Measurements from ENCODE around the gene ITGA2B. TPM values are rescaled to one million over a fixed set of nuclear protein-coding genes. Genes with fewer than 3 reads are reported as not detected.
A peak's percentile ranks its signal among the peaks of the same experiment; 100 is the strongest.

ITGA2B gene
- total and polyA plus RNA-seq, 2 of the 13 experiments (the other 11 are each of a cell fraction or from before 2014, with no cell fraction given) = 0.38 to 1.1 TPM

DNA sequence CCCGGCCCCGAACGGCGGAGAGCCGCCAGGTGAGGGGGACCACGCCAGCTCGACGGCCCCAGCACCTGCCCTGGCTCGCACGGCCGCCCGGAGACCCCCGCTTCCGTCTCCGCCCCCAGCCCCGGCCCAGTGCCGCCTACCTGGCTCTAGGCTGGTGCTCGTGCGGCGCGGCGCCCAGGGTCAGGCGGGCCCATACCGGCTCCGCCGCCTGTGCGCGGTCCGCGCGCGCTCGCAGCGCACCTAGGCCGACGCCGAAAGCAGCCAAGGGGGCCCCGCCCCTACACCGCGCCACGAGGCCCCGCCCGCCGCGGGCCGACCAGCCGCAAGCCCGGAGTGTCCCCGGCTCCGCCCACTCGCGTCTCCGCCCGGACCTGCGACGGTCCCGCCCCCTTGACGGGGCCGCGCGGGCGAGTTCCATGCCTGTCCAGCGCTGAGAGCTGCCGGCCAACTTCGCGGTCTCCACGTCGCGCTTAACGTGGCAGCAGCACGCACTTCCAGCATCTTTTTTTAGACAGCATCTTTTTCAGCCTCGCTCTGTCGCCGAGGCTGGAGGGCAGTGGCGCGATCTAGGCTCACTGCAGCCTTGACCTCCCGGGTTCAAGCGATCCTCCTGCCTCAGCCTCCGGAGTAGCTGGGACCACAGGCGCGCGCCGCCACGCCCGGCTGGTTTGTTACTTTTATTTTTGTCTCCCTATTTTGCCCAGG lies 64.7 kb downstream of the ITGA2B start, which contains the start of gene SLC25A39 (continued):
- TF ChIP-seq FIP1L1 (IDR thresholded peaks at IDR 0.05; ENCODE audit: borderline replicate concordance, insufficient read depth, low read depth, low read length) = no peak
- TF ChIP-seq, protein P1, sequence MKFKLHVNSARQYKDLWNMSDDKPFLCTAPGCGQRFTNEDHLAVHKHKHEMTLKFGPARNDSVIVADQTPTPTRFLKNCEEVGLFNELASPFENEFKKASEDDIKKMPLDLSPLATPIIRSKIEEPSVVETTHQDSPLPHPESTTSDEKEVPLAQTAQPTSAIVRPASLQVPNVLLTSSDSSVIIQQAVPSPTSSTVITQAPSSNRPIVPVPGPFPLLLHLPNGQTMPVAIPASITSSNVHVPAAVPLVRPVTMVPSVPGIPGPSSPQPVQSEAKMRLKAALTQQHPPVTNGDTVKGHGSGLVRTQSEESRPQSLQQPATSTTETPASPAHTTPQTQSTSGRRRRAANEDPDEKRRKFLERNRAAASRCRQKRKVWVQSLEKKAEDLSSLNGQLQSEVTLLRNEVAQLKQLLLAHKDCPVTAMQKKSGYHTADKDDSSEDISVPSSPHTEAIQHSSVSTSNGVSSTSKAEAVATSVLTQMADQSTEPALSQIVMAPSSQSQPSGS (CRISPR knock-in tag; IDR thresholded peaks at IDR 0.05) = no peak; the same call in 1 of the 2 replicates
- peak; percentile 3; the same call in 1 of the 2 replicates for TF ChIP-seq MED13 (CRISPR knock-in tag; IDR thresholded peaks at IDR 0.05)
- no peak for TF ChIP-seq PCBP1 (IDR thresholded peaks at IDR 0.05; ENCODE audit: borderline replicate concordance, low read depth, low read length)
- peak; percentile 63; the same call in 1 of the 2 replicates for TF ChIP-seq ZNF616 (CRISPR knock-in tag; IDR thresholded peaks at IDR 0.05; ENCODE audit: low read depth)
- peak in 1 of 2 experiments; percentile 54; a peak in 2 of 4 replicates for TF ChIP-seq KLF16 (CRISPR knock-in tag; IDR thresholded peaks at IDR 0.05)
- TF ChIP-seq HNRNPL (IDR thresholded peaks at IDR 0.05; ENCODE audit: low read depth, low read length) = no peak
- TF ChIP-seq ZNF180 (CRISPR knock-in tag; IDR thresholded peaks at IDR 0.05; ENCODE audit: borderline replicate concordance, low read depth) = 0 out of 2 replicates have a peak, but pooled peaks have one; percentile 69
- TF ChIP-seq ZNF138 (CRISPR knock-in tag; IDR thresholded peaks at IDR 0.05; ENCODE audit: low read depth) = peak; percentile 54; the same call in 1 of the 2 replicates
- no peak for TF ChIP-seq REXO4 (CRISPR knock-in tag; IDR thresholded peaks at IDR 0.05; ENCODE audit: borderline replicate concordance)
- 0 out of 2 replicates have a peak, but pooled peaks have one; percentile 86 for TF ChIP-seq ZNF570 (CRISPR knock-in tag; IDR thresholded peaks at IDR 0.05; ENCODE audit: borderline replicate concordance)
- TF ChIP-seq SRSF9 (IDR thresholded peaks at IDR 0.05; ENCODE audit: borderline replicate concordance, insufficient read depth, low read depth, low read length, poor library complexity, severe bottlenecking) = no peak
- TF ChIP-seq, protein P2, sequence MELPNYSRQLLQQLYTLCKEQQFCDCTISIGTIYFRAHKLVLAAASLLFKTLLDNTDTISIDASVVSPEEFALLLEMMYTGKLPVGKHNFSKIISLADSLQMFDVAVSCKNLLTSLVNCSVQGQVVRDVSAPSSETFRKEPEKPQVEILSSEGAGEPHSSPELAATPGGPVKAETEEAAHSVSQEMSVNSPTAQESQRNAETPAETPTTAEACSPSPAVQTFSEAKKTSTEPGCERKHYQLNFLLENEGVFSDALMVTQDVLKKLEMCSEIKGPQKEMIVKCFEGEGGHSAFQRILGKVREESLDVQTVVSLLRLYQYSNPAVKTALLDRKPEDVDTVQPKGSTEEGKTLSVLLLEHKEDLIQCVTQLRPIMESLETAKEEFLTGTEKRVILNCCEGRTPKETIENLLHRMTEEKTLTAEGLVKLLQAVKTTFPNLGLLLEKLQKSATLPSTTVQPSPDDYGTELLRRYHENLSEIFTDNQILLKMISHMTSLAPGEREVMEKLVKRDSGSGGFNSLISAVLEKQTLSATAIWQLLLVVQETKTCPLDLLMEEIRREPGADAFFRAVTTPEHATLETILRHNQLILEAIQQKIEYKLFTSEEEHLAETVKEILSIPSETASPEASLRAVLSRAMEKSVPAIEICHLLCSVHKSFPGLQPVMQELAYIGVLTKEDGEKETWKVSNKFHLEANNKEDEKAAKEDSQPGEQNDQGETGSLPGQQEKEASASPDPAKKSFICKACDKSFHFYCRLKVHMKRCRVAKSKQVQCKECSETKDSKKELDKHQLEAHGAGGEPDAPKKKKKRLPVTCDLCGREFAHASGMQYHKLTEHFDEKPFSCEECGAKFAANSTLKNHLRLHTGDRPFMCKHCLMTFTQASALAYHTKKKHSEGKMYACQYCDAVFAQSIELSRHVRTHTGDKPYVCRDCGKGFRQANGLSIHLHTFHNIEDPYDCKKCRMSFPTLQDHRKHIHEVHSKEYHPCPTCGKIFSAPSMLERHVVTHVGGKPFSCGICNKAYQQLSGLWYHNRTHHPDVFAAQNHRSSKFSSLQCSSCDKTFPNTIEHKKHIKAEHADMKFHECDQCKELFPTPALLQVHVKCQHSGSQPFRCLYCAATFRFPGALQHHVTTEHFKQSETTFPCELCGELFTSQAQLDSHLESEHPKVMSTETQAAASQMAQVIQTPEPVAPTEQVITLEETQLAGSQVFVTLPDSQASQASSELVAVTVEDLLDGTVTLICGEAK (IDR thresholded peaks at IDR 0.05) = no peak
- TF ChIP-seq, protein P2 (CRISPR knock-in tag; IDR thresholded peaks at IDR 0.05) = no peak; the same call in 1 of the 2 replicates
- peak; percentile 55; the same call in 1 of the 2 replicates for TF ChIP-seq MED1 (CRISPR knock-in tag; IDR thresholded peaks at IDR 0.05)
- TF ChIP-seq, protein P3, sequence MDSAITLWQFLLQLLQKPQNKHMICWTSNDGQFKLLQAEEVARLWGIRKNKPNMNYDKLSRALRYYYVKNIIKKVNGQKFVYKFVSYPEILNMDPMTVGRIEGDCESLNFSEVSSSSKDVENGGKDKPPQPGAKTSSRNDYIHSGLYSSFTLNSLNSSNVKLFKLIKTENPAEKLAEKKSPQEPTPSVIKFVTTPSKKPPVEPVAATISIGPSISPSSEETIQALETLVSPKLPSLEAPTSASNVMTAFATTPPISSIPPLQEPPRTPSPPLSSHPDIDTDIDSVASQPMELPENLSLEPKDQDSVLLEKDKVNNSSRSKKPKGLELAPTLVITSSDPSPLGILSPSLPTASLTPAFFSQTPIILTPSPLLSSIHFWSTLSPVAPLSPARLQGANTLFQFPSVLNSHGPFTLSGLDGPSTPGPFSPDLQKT (CRISPR knock-in tag; IDR thresholded peaks at IDR 0.05; ENCODE audit: borderline replicate concordance) = no peak
- no peak; the same call in 1 of the 2 replicates for TF ChIP-seq FOXC1 (CRISPR knock-in tag; IDR thresholded peaks at IDR 0.05; ENCODE audit: borderline replicate concordance)
